Fibroblast of lung (primary cell): ENCODE results near the gene TCTA. TPM values are rescaled to one million over a fixed set of nuclear protein-coding genes. Genes with fewer than 3 reads are reported as not detected.

Experiments used
- DNase-seq, 2 donors: peaks; one replicate each; pipeline versions ENCODE4 v3.0.0 to v3.0.0-alpha.2; 2010; ENCODE audit warnings: low read depth in 2 of 2
- H2AFZ ChIP-seq: 2 replicates; pipeline ENCODE4 v1.5.1; 2012; ENCODE audit warnings: low read length, control low read depth, inconsistent platforms
- H3K27ac ChIP-seq: 2 replicates; pipeline ENCODE4 v1.5.1; 2011; ENCODE audit warnings: low read length, control low read depth; ENCODE audit not compliant: insufficient read depth
- H3K27me3 ChIP-seq: 2 replicates; pipeline ENCODE4 v1.5.1; 2011; ENCODE audit warnings: mild to moderate bottlenecking, low read length; ENCODE audit not compliant: control insufficient read depth, insufficient read depth
- H3K36me3 ChIP-seq: 2 replicates; pipeline ENCODE4 v1.5.1; 2011; ENCODE audit warnings: low read length; ENCODE audit not compliant: control insufficient read depth, insufficient read depth
- H3K4me1 ChIP-seq: 2 replicates; pipeline ENCODE4 v1.5.1; 2011; ENCODE audit warnings: low read length; ENCODE audit not compliant: control insufficient read depth, insufficient read depth; ENCODE audit errors: extremely low read depth
- H3K4me2 ChIP-seq: 2 replicates; pipeline ENCODE4 v1.5.1; 2011; ENCODE audit warnings: low read length, control low read depth; ENCODE audit not compliant: insufficient read depth; ENCODE audit errors: extremely low read depth
- H3K4me3 ChIP-seq, 4 experiments: fragments of 200-600 bp in 1 of 4; sonication (generic) in 1 of 4; replicated peaks in 1 of 4; 2 replicates each; pipeline ENCODE4 v1.5.1; 2011 to 2016; ENCODE audit warnings: low read length in 4 of 4, low read depth in 3 of 4, mild to moderate bottlenecking in 3 of 4, control low read depth in 2 of 4, inconsistent platforms in 1 of 4, mixed read lengths in 1 of 4; ENCODE audit not compliant: insufficient read depth in 1 of 4; ENCODE audit errors: control extremely low read depth in 1 of 4
- H3K79me2 ChIP-seq: 2 replicates; pipeline ENCODE4 v1.5.1; 2012; ENCODE audit warnings: mild to moderate bottlenecking, low read length, inconsistent platforms; ENCODE audit not compliant: control insufficient read depth, insufficient read depth
- H3K9ac ChIP-seq: 2 replicates; pipeline ENCODE4 v1.5.1; 2011; ENCODE audit warnings: mild to moderate bottlenecking, low read length, control low read depth; ENCODE audit not compliant: insufficient read depth
- H3K9me3 ChIP-seq: 2 replicates; pipeline ENCODE4 v1.5.1; 2012; ENCODE audit warnings: low read depth, low read length; ENCODE audit not compliant: control insufficient read depth, insufficient read depth
- H4K20me1 ChIP-seq: 2 replicates; pipeline ENCODE4 v1.5.1; 2011; ENCODE audit warnings: low read length; ENCODE audit not compliant: control insufficient read depth, insufficient read depth; ENCODE audit errors: extremely low read depth
- CTCF ChIP-seq, 2 donors: IDR thresholded peaks in 1 of 2; conservative IDR thresholded peaks in 1 of 2; 1 replicate in 1 of 2; 2 replicates in 1 of 2; pipeline ENCODE4 v1.5.1; 2011 to 2012; ENCODE audit warnings: low read length in 2 of 2, control low read depth in 1 of 2, inconsistent platforms in 1 of 2, low read depth in 1 of 2, mild to moderate bottlenecking in 1 of 2
- EZH2 ChIP-seq: IDR thresholded peaks from 2 replicates; pipeline ENCODE4 v1.5.1; 2012; ENCODE audit warnings: low read length, control low read depth, mild to moderate bottlenecking; ENCODE audit errors: missing control alignments
- polyA plus RNA-seq, 2 donors: library from polyadenylated mRNA; depleted of rRNA in 1 of 2; stranded (reverse) in 1 of 2; unstranded in 1 of 2; fragments of >200 nt; gene quantifications; 2 replicates each; pipeline ENCODE4 v1.2.1, GENCODE V29; 2011 to 2012; ENCODE audit warnings: missing spikeins in 1 of 2
- total RNA-seq: library from RNA; depleted of rRNA; stranded (reverse); fragments of >200 nt; gene quantifications from 2 replicates; pipeline ENCODE4 v1.2.1, GENCODE V29; 2014

TCTA gene
- total and polyA plus RNA-seq, 2 donors (not counting 1 experiment from before 2014, with no cell fraction given), result 34.5 to 57.8 TPM

- no peak overlapping the region for H3K27ac ChIP-seq
- TF ChIP-seq EZH2 (no peak), CTCF (conservative IDR thresholded peaks at IDR 0.05 in 1 of 2, IDR thresholded peaks at IDR 0.05 in 1 of 2; ENCODE audit: low read depth in 1 of 2, low read length in 2 of 2) (no peak)
- no peak overlapping the region for H3K4me3 ChIP-seq
- H3K36me3 ChIP-seq, result peaks cover 1% of the 10 kb centered on the region
- peaks cover 94% of the 10 kb centered on the region for H3K79me2 ChIP-seq
- H4K20me1 ChIP-seq, result peaks cover 3% of the 10 kb centered on the region
- no peaks in the 10 kb centered on the region for H3K27me3 ChIP-seq
- no peak overlapping the region for H2AFZ ChIP-seq
- no peaks in the 10 kb centered on the region for H3K4me1 ChIP-seq
- no peaks in the 10 kb centered on the region for H3K9me3 ChIP-seq
- H3K9ac ChIP-seq, result no peak overlapping the region
- no peak overlapping the region for H3K4me2 ChIP-seq
- DNase-seq, result peak in 1 of 2 donors; percentile 24
Measured at GRCh38 chr3:49397470-49397869, 14.8 kb upstream of the TCTA start.

DNA sequence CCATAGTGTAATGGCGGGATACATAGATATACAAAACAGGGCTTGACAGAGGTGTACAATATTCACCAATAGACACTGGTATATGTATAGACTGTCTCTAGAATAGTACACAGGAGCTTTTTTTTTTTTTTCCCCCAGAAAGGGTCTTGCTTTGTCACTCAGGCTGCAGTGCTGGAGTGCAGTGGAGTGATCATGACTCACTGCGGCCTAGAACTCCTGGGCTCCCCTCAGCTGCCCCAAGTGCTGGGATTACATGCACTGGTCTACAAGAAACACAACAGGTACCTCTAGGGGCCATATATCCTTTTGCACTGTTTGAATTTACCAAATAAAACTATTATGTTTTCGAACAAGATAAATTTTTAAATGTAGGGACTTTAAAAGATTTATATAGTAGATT, 12.8 kb upstream of the TCTA start:
- no peaks in the 10 kb centered on the region for H3K27me3 ChIP-seq
- H2AFZ ChIP-seq, result no peak overlapping the region
- peak in 1 of 2 donors; percentile 61 for DNase-seq
- no peak for TF ChIP-seq EZH2
- no peak for TF ChIP-seq CTCF (conservative IDR thresholded peaks at IDR 0.05 in 1 of 2, IDR thresholded peaks at IDR 0.05 in 1 of 2; ENCODE audit: low read depth in 1 of 2, low read length in 2 of 2)
- no peak overlapping the region for H3K4me2 ChIP-seq
- H3K4me3 ChIP-seq, result no peak overlapping the region
- H3K79me2 ChIP-seq, result peaks cover 96% of the 10 kb centered on the region
- no peaks in the 10 kb centered on the region for H3K4me1 ChIP-seq
- H3K27ac ChIP-seq, result no peak overlapping the region
- no peaks in the 10 kb centered on the region for H3K9me3 ChIP-seq
- H4K20me1 ChIP-seq, result peaks cover 3% of the 10 kb centered on the region
- peaks cover 1% of the 10 kb centered on the region for H3K36me3 ChIP-seq
- H3K9ac ChIP-seq, result no peak overlapping the region

DNA sequence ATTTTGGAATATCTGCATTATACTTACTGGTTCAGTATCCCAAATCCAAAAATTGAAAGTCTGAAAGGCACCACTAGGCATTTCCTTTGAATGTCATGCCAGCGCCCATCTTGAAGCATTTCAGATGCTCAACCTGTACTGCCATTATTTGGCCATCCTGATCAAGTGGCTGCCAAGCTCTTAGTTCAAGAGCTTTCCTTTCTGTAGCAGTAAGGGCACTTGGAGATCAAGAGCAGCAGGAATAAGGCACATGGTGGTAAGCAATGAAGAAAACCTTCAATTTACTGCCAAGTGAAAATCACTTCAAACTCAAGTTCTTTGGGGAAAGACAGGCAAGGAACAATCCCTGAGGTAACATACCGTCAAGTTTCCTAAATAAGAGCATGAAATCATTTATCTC, 10.5 kb upstream of the TCTA start:
- no peak overlapping the region for H3K27ac ChIP-seq
- H3K9ac ChIP-seq, result no peak overlapping the region
- no peaks in the 10 kb centered on the region for H3K4me1 ChIP-seq
- TF ChIP-seq CTCF (conservative IDR thresholded peaks at IDR 0.05 in 1 of 2, IDR thresholded peaks at IDR 0.05 in 1 of 2; ENCODE audit: low read depth in 1 of 2, low read length in 2 of 2), result no peak
- TF ChIP-seq EZH2, result no peak
- H4K20me1 ChIP-seq, result no peaks in the 10 kb centered on the region
- H3K4me3 ChIP-seq, result no peak overlapping the region
- H3K79me2 ChIP-seq, result peaks cover 96% of the 10 kb centered on the region
- no peaks in the 10 kb centered on the region for H3K36me3 ChIP-seq
- H2AFZ ChIP-seq, result no peak overlapping the region
- DNase-seq, result no peak
- H3K4me2 ChIP-seq, result no peak overlapping the region
- H3K27me3 ChIP-seq, result no peaks in the 10 kb centered on the region
- no peaks in the 10 kb centered on the region for H3K9me3 ChIP-seq
